A549 (cell line): Measurements from ENCODE around the gene TLCD3A. TPM values are rescaled to one million over a fixed set of nuclear protein-coding genes. Genes with fewer than 3 reads are reported as not detected.

Experiments
- ATAC-seq, 2 experiments: fragments of 200-7000 bp in 1 of 2; fragments of >200 bp in 1 of 2; cut with Nextera tagmentation in 1 of 2; cut with Tn5 transposase in 1 of 2; 3 replicates each; pipeline versions ENCODE4 v1.8.0 to v1.9.1; 2018 to 2020; ENCODE audit warnings: mild to moderate bottlenecking in 1 of 2, moderate library complexity in 1 of 2
- CTCF ChIA-PET: fragments of 300-600 bp; sonication (Branson Sonifier 250); formaldehyde crosslinking; extraction: SDS; loops from one replicate; lab custom pipeline; 2021; ENCODE audit warnings: antibody characterized with exemption, inconsistent platforms; lab: Yijun Ruan, JAX
- POLR2A ChIA-PET: fragments of 350-600 bp; formaldehyde crosslinking; extraction: SDS; loops from one replicate; lab custom pipeline; 2021; ENCODE audit warnings: antibody characterized with exemption, inconsistent platforms; lab: Yijun Ruan, JAX
- DNase-seq, 2 experiments: peaks; one replicate each; pipeline versions ENCODE4 v3.0.0 to v3.0.0-alpha.2; 2011 to 2016; ENCODE audit warnings: low read depth in 1 of 2, low spot score in 1 of 2
- FAIRE-seq: peaks from 2 replicates; lab custom pipeline; 2011; peaks lifted over from hg19 to GRCh38; lab: Jason Lieb, UNC
- H3K27ac ChIP-seq, 2 experiments: fragments of >200 bp; sonication (Bioruptor Twin); formaldehyde crosslinking; 3 replicates each; pipeline ENCODE4 v1.5.1; 2016 to 2017
- H3K4me1 ChIP-seq: fragments of >200 bp; sonication (Bioruptor Twin); formaldehyde crosslinking; 3 replicates; pipeline ENCODE4 v1.6.1; 2016
- H3K4me2 ChIP-seq: fragments of >200 bp; sonication (Bioruptor Twin); formaldehyde crosslinking; 3 replicates; pipeline ENCODE4 v1.6.1; 2016
- H3K4me3 ChIP-seq: fragments of >200 bp; sonication (Bioruptor Twin); formaldehyde crosslinking; 3 replicates; pipeline ENCODE4 v1.5.1; 2016
- H3K9me3 ChIP-seq: fragments of >200 bp; sonication (Bioruptor Twin); formaldehyde crosslinking; 3 replicates; pipeline ENCODE4 v1.6.1; 2016
- BHLHE40 ChIP-seq: IDR thresholded peaks from 2 replicates; pipeline ENCODE4 v1.6.1; 2012; ENCODE audit warnings: low read depth, low read length, inconsistent platforms
- CBX2 ChIP-seq: fragments of 200-600 bp; sonication (generic); IDR thresholded peaks from 2 replicates; pipeline ENCODE4 v1.6.1; 2016; ENCODE audit warnings: low read depth, mild to moderate bottlenecking, borderline replicate concordance
- CHD2 ChIP-seq: fragments of 150-350 bp; IDR thresholded peaks from 2 replicates; pipeline ENCODE4 v1.6.1; 2014; ENCODE audit warnings: low read length; ENCODE audit not compliant: partially characterized antibody
- CHD4 ChIP-seq: fragments of 200-600 bp; sonication (generic); IDR thresholded peaks from 2 replicates; pipeline ENCODE4 v1.6.1; 2016; ENCODE audit warnings: antibody characterized with exemption, mild to moderate bottlenecking, borderline replicate concordance
- EHF ChIP-seq: fragments of 250-450 bp; sonication (Bioruptor Pico); IDR thresholded peaks from 2 replicates; pipeline ENCODE4 v1.5.0; 2020; ENCODE audit warnings: mild to moderate bottlenecking
- EP300 ChIP-seq, 2 experiments: fragments of >200 bp; sonication (Bioruptor Twin); formaldehyde crosslinking; IDR thresholded peaks; 2 replicates in 1 of 2; 3 replicates in 1 of 2; pipeline ENCODE4 v1.6.1; 2016 to 2017
- FOSB ChIP-seq: fragments of 250-450 bp; sonication (Bioruptor Pico); IDR thresholded peaks from 2 replicates; pipeline ENCODE4 v1.5.0; 2020; ENCODE audit warnings: mild to moderate bottlenecking, moderate library complexity
- GATA3 ChIP-seq: IDR thresholded peaks from 2 replicates; pipeline ENCODE4 v1.6.1; 2012; ENCODE audit warnings: borderline replicate concordance
- HOXB13 ChIP-seq: fragments of 250-450 bp; sonication (Bioruptor Pico); IDR thresholded peaks from 2 replicates; pipeline ENCODE4 v1.5.0; 2020; ENCODE audit warnings: low read depth, mild to moderate bottlenecking, moderate library complexity
- JUNB ChIP-seq: fragments of >200 bp; sonication (Bioruptor Twin); formaldehyde crosslinking; IDR thresholded peaks from 2 replicates; pipeline ENCODE4 v1.6.1; 2016
- KDM1A ChIP-seq: fragments of 200-600 bp; sonication (generic); IDR thresholded peaks from 2 replicates; pipeline ENCODE4 v1.6.1; 2016; ENCODE audit warnings: low read depth, mild to moderate bottlenecking
- NFE2L2 ChIP-seq: fragments of 150-350 bp; conservative IDR thresholded peaks from 2 replicates; pipeline ENCODE4 v1.6.1; 2014; ENCODE audit warnings: low read length
- NR3C1 ChIP-seq: fragments of >200 bp; sonication (Bioruptor Twin); formaldehyde crosslinking; IDR thresholded peaks from 3 replicates; pipeline ENCODE4 v1.6.1; 2017
- POLR2AphosphoS2 ChIP-seq: conservative IDR thresholded peaks from 2 replicates; pipeline ENCODE4 v1.6.1; 2012; ENCODE audit warnings: low read length, improper control_type of control experiment, inconsistent platforms
- RAD21 ChIP-seq, 2 experiments: fragments of >200 bp in 1 of 2; sonication (Bioruptor Twin) in 1 of 2; formaldehyde crosslinking in 1 of 2; IDR thresholded peaks in 1 of 2; conservative IDR thresholded peaks in 1 of 2; 2 replicates in 1 of 2; 3 replicates in 1 of 2; pipeline ENCODE4 v1.6.1; 2012 to 2018; ENCODE audit warnings: inconsistent platforms in 1 of 2
- RARB ChIP-seq: fragments of 250-450 bp; sonication (Bioruptor Pico); IDR thresholded peaks from 2 replicates; pipeline ENCODE4 v1.8.0; 2021; ENCODE audit warnings: mild to moderate bottlenecking, moderate library complexity
- TFCP2L1 ChIP-seq: fragments of 250-450 bp; sonication (Bioruptor Pico); IDR thresholded peaks from 2 replicates; pipeline ENCODE4 v1.5.0; 2021; ENCODE audit warnings: mild to moderate bottlenecking
- TP53 ChIP-seq: fragments of 250-450 bp; sonication (Bioruptor Pico); IDR thresholded peaks from 2 replicates; pipeline ENCODE4 v1.5.0; 2021; ENCODE audit warnings: mild to moderate bottlenecking, moderate library complexity
- ZNF302 ChIP-seq: fragments of 250-450 bp; sonication (Bioruptor Pico); IDR thresholded peaks from 2 replicates; pipeline ENCODE4 v1.9.0; 2021; ENCODE audit warnings: inconsistent platforms, mild to moderate bottlenecking, moderate library complexity
- WGBS: methylation state at CpG from one replicate; pipeline ENCODE4 v1.1.6; 2017; ENCODE audit errors: missing lambda C conversion rate; 5-methylcytosine and 5-hydroxymethylcytosine counted together
- polyA plus RNA-seq, 4 experiments: library from polyadenylated mRNA; depleted of rRNA in 3 of 4; stranded (reverse); fragments of >200 nt; fragmentation: RNase III in 1 of 4; extraction: RNeasy Plus Mini Kit Qiagen cat#74134 plus additional on column Dnase treatment in 1 of 4; gene quantifications; 2 replicates in 3 of 4; 3 replicates in 1 of 4; pipeline ENCODE4 v1.2.3, GENCODE V29; 2011 to 2017
- TF ChIP-seq, protein P1 (sequence below): fragments of 200-600 bp; sonication (generic); IDR thresholded peaks from 2 replicates; pipeline ENCODE4 v1.6.1; 2016; ENCODE audit warnings: antibody characterized with exemption, mild to moderate bottlenecking, moderate library complexity
- TF ChIP-seq, protein P2 (sequence below): fragments of 150-350 bp; IDR thresholded peaks from 2 replicates; pipeline ENCODE4 v1.6.1; 2014; ENCODE audit warnings: low read depth, mild to moderate bottlenecking, low read length
- TF ChIP-seq, protein P3 (sequence below): IDR thresholded peaks from 2 replicates; pipeline ENCODE4 v1.6.1; 2012; ENCODE audit warnings: low read depth, borderline replicate concordance
- TF ChIP-seq, protein P4 (sequence below): fragments of 450-650 bp; IDR thresholded peaks from 2 replicates; pipeline ENCODE4 v1.6.1; 2014; ENCODE audit warnings: antibody characterized with exemption

Gene TLCD3A
- polyA plus RNA-seq, 2 of the 4 experiments (the other 2 are of a cell fraction) = 29.5 to 31.5 TPM

DNA sequence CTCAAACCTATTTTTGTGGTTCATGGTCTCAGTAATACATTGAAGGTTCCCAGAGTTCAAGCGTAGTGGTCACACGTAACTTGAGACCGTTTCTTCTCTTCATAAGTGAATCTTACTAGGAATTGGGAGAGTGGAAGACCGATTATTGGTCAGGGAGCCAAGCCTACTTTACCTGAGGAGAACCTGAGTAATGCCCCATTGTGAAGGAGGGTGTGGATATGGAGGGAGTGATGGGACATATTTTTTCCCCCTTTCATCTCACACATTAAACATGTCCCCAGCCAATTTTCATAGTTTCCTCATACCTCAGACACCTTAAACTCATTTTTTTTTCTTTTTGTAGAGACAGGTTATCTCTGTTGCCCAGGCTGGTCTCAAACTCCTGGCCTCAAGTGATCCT is 10.7 kb downstream of the TLCD3A start (continued):
- TF ChIP-seq, protein P1, sequence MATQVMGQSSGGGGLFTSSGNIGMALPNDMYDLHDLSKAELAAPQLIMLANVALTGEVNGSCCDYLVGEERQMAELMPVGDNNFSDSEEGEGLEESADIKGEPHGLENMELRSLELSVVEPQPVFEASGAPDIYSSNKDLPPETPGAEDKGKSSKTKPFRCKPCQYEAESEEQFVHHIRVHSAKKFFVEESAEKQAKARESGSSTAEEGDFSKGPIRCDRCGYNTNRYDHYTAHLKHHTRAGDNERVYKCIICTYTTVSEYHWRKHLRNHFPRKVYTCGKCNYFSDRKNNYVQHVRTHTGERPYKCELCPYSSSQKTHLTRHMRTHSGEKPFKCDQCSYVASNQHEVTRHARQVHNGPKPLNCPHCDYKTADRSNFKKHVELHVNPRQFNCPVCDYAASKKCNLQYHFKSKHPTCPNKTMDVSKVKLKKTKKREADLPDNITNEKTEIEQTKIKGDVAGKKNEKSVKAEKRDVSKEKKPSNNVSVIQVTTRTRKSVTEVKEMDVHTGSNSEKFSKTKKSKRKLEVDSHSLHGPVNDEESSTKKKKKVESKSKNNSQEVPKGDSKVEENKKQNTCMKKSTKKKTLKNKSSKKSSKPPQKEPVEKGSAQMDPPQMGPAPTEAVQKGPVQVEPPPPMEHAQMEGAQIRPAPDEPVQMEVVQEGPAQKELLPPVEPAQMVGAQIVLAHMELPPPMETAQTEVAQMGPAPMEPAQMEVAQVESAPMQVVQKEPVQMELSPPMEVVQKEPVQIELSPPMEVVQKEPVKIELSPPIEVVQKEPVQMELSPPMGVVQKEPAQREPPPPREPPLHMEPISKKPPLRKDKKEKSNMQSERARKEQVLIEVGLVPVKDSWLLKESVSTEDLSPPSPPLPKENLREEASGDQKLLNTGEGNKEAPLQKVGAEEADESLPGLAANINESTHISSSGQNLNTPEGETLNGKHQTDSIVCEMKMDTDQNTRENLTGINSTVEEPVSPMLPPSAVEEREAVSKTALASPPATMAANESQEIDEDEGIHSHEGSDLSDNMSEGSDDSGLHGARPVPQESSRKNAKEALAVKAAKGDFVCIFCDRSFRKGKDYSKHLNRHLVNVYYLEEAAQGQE = no peak
- TF ChIP-seq CBX2 (no peak), TFCP2L1 (no peak), BHLHE40 (no peak), KDM1A (no peak), HOXB13 (CRISPR knock-in tag) (no peak)

DNA sequence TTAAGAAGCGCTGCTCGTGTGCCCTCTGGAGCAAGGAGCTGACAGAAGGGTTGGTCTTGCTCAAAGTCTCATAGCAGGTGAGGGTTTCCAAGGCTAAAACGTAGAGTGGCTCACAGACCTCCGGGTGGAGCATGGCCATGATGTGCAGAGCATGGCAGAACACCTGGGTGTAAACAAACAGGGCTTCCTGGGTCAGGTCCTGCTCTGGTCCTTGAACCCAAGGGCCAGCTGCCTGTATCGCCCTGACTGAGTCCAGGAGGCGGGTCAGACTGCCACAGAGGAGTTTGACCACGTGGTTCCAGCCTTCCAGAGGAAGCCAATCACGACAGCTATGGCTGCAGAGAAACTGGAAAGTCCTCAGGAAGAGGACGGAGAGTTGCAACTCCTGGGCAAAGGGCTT is 12.5 kb downstream of the TLCD3A start:
- H3K27ac ChIP-seq = no peak overlapping the region
- POLR2A ChIA-PET = interaction anchor here (1.2 kb wide), 1 partner anchor 37 kb away, joined by 3 read pairs; the partner anchor contains the start of genes GLOD4 and MRM3
- H3K4me2 ChIP-seq = no peak overlapping the region
- no peak for FAIRE-seq
- CTCF ChIA-PET = interaction anchor here (0.5 to 4.5 kb wide), 11 partner anchors 8 to 334 kb away, joined by 3 to 21 read pairs (median 4); partner anchors contain the start of genes NXN and TIMM22
- no peak for ATAC-seq
- WGBS = 79% methylated on average over 9 of the region's 9 CpGs
- H3K4me1 ChIP-seq = no peaks in the 10 kb centered on the region
- no peak for DNase-seq
- TF ChIP-seq NFE2L2 (no peak), ZNF302 (CRISPR knock-in tag) (no peak), HOXB13 (CRISPR knock-in tag) (no peak), JUNB (no peak), NR3C1 (no peak), EHF (CRISPR knock-in tag) (no peak)
- no peak overlapping the region for H3K4me3 ChIP-seq
- no peaks in the 10 kb centered on the region for H3K9me3 ChIP-seq

DNA sequence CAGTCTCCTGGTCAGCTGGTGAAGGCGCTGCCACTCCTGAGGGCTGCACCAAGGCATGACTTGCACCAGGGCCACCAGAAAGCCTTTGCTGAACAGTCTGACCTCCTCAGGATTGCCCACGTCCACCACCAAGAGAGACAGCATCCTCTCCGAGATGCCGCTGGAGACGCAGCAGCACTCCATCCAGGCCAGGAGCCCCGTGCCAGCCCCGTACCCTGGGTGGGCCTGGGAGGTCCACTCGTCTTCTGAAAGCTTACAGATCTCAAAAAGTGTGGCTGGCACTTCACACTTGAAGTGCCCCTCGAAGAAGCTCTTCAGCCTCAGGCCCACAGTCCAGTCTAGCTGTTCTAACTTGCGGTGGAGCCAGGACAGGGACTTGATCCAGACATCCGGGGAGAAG is 13.0 kb downstream of the TLCD3A start:
- no peak for TF ChIP-seq GATA3
- TF ChIP-seq, protein P2, sequence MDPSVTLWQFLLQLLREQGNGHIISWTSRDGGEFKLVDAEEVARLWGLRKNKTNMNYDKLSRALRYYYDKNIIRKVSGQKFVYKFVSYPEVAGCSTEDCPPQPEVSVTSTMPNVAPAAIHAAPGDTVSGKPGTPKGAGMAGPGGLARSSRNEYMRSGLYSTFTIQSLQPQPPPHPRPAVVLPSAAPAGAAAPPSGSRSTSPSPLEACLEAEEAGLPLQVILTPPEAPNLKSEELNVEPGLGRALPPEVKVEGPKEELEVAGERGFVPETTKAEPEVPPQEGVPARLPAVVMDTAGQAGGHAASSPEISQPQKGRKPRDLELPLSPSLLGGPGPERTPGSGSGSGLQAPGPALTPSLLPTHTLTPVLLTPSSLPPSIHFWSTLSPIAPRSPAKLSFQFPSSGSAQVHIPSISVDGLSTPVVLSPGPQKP = no peak
- TF ChIP-seq ZNF302 (CRISPR knock-in tag) = no peak
- no peak for TF ChIP-seq CHD4
- TF ChIP-seq, all 56 proteins: peak for 0
- WGBS = 93% methylated on average over 11 of the region's 11 CpGs
- Histone ChIP-seq H3K9me3 (no peaks in the 10 kb centered on the region), H3K4me2 (no peak overlapping the region), H3K27ac (no peak overlapping the region), H3K4me3 (no peak overlapping the region), H3K4me1 (peaks cover 3% of the 10 kb centered on the region)
- DNase-seq = no peak
- no peak for FAIRE-seq
- CTCF ChIA-PET = interaction anchor here (0.5 to 4.5 kb wide), 9 partner anchors 8 to 333 kb away, joined by 3 to 21 read pairs (median 4); partner anchors contain the start of genes NXN and TIMM22
- POLR2A ChIA-PET = no interaction called here
- no peak for ATAC-seq

DNA sequence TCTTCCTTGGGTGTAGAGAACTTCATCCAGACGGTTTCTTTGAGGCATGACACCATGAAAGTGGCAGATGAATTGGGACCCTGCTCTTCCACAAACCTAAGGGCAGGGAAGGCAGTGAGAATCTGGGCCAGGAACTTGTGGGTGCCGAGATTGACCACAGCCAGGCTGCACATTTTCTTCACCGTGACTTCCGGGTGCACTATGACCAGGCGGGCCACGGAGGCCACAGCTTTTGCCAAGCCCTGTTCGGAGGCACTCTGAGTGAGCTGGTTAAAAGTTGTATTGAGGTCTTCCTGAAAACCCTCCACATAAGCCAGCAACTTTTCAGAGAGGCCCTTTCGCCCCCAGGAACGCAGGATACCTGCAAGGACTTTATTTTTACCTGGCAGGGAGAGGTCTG is 13.8 kb downstream of the TLCD3A start:
- no peak overlapping the region for H3K4me3 ChIP-seq
- H3K4me2 ChIP-seq = no peak overlapping the region
- H3K4me1 ChIP-seq = peaks cover 10% of the 10 kb centered on the region
- no peak for DNase-seq
- POLR2A ChIA-PET = no interaction called here
- no peaks in the 10 kb centered on the region for H3K9me3 ChIP-seq
- 94% methylated on average over 9 of the region's 9 CpGs for WGBS
- TF ChIP-seq CHD2 (no peak), NFE2L2 (no peak), JUNB (no peak), POLR2AphosphoS2 (no peak), RARB (CRISPR knock-in tag) (no peak), EHF (CRISPR knock-in tag) (no peak), ZNF302 (CRISPR knock-in tag) (no peak), TFCP2L1 (no peak), FOSB (CRISPR knock-in tag) (no peak), EP300 (IDR thresholded peaks at IDR 0.05) (no peak), TP53 (CRISPR knock-in tag) (no peak), RAD21 (conservative IDR thresholded peaks at IDR 0.05 in 1 of 2, IDR thresholded peaks at IDR 0.05 in 1 of 2) (no peak)
- TF ChIP-seq, protein P3, sequence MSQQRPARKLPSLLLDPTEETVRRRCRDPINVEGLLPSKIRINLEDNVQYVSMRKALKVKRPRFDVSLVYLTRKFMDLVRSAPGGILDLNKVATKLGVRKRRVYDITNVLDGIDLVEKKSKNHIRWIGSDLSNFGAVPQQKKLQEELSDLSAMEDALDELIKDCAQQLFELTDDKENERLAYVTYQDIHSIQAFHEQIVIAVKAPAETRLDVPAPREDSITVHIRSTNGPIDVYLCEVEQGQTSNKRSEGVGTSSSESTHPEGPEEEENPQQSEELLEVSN = no peak
- TF ChIP-seq, protein P4, sequence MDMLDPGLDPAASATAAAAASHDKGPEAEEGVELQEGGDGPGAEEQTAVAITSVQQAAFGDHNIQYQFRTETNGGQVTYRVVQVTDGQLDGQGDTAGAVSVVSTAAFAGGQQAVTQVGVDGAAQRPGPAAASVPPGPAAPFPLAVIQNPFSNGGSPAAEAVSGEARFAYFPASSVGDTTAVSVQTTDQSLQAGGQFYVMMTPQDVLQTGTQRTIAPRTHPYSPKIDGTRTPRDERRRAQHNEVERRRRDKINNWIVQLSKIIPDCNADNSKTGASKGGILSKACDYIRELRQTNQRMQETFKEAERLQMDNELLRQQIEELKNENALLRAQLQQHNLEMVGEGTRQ = no peak
- TF ChIP-seq, protein P2 = no peak
- ATAC-seq = no peak
- H3K27ac ChIP-seq = no peak overlapping the region
- FAIRE-seq = no peak
- CTCF ChIA-PET = interaction anchor here (0.8 to 4.5 kb wide), 7 partner anchors 9 to 334 kb away, joined by 3 to 21 read pairs (median 7); partner anchors contain the start of genes NXN and TIMM22
